Activated CD4-positive, alpha-beta T cell treated with anti-CD3 and anti-CD28 coated beads for 48 hours (primary cell): ENCODE measurements around the gene CADPS.

Source experiments
- DNase-seq: peaks from one replicate; pipeline ENCODE4 v3.0.0-alpha.2; 2020

The CADPS gene

DNA sequence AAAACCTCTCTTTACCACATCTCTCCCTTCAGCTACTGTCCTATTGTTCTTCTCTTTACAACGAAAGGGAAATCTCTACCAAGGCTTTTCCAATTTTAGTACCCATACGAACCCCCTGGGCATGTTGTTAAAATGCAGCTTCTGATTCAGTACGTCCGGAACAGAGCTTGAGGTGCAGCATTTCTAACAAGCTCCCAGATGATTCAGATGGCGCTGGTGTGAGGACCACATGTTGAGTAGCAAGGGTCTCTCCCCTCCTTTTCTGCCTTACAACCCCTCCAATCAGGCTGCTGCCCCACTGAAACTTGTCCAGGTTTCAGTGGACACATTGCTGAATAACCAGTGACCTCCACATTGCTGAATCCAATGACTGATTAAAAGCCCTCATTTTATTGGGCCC lies 324.8 kb downstream of the CADPS start:
- DNase-seq: no peak

DNA sequence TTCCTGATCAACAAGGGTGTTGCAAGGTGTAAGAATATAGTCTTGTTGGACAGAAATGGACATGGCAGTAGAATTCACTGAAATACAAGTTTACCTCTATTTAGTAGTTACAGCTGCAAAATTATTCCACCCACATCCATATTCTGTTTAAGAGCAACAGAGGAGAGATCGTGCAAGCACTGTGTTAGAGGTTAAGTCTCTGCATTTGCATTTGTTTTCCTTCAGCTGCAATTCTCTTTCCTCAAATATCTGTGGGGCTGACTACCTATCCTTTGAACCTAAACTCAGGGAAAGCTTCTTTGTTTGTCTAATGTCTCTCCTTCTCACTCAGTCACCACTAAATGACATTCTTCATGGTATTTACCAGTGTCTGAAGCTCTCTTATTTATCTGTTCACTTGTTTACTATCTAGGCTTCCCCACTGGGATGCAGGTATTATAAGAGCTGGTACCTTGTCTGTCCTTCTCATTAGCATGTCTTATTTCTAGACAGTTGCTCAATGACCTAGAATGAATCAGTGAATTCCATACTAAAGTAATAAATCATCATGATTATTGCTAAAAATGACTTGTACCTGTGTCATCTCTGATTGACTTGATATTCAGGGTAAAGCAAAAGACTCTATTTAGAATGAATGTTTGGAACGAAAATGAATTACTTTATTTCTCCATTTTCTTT lies 326.5 kb downstream of the CADPS start:
- no peak for DNase-seq

DNA sequence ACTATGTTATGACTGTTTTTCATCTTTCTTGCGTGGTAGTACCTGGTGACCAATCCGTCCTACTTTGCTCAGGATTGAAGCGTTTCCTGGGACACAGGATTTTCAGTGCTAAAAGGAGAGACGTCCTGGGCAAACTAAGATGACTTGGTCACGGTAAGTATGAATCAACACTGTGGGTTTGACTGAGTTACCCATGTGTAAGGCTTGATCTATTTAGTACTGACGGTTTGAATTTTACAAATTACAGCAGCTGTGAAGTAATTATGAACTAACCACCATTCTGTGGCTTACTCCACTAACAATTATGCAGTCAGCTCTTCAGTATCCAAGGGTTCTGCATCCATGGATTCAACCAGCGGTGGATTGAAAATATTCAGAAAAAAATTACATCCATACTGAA lies 328.9 kb downstream of the CADPS start:
- no peak for DNase-seq

DNA sequence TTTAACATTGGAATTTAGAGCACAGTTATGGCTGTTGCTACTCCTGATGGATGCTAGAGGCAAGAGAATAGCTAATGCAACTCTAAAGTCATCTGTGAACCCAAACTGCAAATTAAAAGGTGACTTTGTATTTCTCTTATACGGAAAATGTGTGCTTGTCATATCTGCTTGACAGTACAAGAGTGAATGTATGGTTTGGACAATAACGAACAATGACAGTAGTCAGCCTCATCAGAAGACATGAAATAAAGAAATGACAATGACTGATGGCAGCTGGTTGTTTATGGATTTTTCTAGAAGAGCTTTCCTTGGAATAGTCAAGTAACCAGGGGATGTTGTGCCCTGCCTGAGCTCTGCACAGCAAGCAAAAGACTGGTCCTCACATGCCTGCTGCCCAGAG lies 333.0 kb downstream of the CADPS start:
- DNase-seq: no peak

DNA sequence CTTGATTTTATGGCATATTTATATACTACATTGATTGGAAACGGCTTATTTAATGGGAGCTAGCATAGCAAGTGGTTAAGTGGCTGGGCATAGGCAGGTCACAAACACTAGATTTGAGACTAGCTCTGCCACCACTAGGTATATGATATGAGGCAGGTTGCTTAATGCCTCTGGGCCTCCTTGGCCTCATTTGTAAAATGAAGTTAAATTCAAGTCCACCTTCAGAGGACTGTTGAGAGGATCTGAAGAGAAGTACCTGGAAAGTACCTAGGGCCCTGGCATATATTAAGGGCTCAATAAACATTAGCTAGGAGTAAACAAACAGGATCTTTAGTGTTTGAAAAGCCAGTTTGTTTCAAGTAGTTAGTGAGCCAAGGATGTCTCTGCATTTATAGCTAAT lies 335.5 kb downstream of the CADPS start:
- DNase-seq: no peak

DNA sequence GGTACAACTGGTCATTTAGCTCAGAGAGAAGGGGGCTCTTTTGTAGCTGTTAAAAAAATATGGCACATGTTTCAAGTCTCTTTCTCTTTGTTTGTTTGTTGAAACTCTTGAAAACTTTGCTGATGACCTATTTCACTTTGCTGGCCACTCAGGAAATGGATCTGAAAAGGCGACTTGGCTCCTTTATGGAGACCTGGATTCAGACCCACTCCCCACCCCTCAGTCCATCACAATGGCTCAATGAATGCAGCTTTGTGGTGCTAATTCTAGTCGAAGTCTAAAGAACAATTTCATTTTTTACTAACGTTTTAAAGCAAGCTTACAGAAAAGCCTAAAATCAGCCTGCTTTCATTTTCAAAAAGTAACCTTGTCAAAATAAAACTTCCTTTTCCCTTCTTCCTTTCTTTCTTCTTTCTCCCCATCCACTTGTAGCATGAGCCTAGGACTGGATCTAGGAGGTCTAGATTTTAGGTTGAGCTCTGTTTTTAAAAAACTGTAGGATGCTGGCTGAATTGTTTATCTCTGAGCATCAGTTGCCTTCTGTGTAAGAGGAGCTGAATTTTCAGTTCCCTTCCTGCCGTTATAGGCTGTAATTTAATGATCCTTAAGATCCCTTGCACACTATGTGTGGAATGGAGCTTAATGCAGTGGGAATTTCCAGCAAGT lies 336.4 kb downstream of the CADPS start:
- no peak for DNase-seq

DNA sequence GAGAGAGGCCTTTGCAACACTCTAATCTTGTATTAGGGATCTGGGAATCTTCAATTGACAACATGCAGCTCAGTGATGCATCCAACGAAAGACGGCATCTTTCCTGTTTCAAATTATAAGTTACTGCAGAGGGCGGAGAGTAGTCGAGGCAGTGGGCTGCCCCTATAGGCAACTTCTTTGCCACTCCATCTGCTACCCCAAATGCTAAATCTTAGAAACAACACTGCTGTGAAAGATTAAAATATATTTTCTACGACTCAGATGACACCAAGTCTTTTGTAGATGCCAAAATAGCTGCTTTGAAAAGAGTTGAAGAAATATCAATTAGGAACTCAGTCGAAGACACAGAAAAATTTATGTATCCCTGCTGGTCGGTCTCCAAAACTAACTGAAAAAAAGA lies 340.9 kb downstream of the CADPS start:
- DNase-seq: no peak

DNA sequence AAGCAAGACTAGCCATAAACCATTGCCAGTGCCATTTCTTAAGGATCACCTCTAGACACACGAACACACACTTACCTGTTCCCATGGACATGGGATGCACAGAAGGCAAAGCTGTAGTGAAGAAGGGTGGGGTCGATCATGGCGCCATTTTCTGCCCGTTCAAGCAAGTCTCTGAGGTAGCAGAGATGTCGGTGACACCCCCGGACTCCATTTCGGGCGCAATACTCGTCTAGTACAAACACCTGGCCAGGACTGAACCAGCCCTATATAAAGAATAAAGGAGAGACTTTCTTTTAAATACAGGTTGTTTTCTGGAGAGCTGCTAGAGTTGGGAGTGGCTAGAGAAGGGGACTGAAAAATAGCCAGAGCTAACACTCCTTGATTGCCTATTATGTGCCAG lies 342.4 kb downstream of the CADPS start:
- DNase-seq: no peak

DNA sequence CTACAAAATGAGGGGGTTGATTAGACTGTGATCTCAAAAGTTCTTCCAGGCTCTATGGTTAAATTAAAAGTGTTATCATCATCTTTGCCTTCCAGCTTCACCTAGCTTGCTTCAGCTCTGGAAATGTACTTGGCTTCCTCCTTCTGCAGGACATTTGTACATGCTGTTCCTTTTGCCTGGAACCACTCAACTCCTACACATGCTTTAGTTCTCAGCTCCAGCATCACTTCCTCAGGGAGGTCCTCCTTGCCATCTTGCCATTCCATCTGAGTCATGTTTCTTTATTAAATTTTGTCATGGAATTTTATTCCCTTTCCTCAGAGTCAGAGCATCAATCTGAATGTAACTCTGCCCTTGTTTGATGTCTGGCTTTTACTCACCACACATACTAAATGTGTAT lies 343.2 kb downstream of the CADPS start:
- no peak for DNase-seq

DNA sequence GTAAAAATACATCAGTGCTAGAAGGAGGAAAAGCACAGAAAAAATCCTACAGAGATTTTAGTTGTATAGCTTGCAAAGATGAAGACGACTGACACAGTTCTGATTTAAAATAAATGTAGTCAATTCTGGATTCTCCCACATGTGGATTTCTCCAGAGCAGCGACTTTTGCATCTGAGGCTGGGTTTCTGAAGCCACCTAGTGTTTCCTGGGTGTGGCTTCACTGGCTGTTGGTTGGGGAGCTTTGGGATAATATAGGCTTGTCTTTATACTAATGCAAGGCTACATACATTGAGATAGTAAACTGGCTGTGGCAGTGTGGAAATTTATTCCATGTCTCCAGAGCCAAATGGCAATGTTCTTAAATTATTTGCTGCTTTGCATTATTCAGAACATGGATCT lies 343.7 kb downstream of the CADPS start:
- DNase-seq: no peak

DNA sequence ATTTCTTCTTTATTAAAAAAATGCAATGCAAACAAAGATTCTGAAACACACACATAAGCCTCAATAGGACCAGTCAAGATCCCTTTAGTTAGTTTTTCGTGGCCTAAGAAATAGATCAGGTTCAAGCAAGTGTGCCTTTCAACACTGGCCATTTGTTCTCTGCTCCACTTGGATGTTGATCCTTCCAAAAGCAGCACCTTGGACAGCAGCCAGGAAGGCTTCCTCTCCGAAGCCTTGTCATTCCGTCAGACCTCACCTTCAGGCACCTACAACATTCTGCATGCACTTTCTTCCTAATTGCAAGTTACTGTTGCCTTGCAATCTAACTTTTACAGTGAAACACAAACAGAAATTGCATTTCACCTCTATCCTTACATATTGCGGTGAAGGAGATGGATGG lies 346.0 kb downstream of the CADPS start:
- DNase-seq: peak; percentile 16

DNA sequence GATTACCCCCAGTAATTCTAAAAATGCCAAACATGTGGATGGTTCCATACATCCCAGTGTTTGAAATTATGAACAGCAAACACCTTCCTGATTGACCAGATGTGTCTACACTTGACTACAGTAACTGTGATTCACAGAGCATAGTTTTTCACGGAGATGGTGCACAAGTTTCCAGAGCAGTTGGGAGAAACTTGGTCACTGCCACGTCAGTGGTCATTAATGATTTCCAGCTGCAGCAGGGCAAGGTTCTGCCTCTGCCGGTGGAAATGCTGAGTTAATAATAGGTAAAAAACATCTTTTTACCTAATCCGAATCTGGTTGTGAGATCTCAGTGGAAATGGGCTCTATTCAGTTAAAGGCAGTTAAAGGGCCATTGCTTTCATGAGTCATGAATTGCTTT lies 347.7 kb downstream of the CADPS start:
- DNase-seq: no peak

DNA sequence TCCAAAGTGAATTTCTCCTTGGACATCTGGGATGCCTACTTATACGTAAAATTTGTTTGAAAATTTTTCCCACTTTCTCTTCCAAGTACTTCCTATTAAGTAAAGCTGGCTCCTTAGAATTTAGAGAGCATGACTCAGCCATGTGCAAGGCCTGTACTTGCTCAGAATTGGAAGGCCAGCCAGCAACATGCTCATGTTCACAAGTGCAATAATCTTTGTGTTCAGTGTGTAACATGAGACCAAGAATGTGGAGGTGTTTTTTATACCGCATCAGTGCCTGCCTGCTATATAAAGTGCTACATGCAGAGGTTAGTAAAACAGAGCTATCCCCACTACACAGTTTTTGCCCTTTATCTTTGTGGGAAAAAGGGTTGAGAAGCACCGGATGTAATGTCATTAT lies 349.9 kb downstream of the CADPS start:
- DNase-seq: no peak

DNA sequence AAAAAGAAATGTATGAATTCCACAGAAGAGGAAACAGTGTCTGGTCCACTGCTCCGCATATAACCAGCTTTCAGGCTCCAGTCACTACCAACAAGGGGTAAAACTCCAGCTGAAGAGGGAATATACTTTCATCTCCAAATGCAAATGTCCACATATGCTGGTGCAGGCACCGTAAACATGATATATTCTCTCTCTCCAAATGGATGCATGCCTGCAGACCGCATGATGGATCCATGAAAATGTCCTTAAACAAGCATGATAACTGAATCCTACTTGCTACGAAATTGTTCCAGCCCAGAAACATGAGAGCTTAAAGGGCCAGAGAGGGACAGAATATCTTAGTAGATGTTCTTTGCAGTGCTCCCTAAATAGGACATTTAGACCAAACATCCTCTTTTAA lies 351.5 kb downstream of the CADPS start:
- no peak for DNase-seq

DNA sequence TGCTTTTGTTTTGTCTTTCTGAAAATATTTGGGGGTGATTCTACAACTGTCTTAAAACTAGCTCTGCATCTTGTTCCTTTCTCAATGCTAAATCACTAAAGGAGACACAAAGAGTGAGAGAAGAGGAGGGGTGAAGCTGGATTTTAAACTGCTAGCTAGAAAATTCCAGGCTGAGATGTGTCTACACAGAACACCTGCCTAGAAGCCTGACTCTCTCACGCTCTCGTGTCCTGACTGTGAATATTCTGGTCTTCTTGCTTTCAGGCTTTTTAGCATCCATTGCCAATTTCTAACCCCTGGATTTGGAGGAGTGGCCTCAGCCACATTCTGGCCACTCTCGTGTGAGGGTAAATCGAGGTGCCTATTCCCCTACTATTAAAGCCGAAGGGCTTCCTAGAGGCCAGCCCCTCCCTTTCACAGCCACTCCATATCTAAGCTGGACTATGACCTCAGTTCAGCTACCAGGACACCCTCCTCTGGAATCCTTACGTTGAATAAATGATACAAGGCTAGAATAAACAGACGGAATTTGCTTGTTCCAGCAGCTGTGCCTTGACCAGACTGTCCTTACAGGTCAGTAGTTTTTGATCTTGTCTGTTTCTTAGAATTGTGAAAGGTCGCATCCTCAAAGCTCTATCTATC lies 353.6 kb downstream of the CADPS start:
- DNase-seq: no peak

DNA sequence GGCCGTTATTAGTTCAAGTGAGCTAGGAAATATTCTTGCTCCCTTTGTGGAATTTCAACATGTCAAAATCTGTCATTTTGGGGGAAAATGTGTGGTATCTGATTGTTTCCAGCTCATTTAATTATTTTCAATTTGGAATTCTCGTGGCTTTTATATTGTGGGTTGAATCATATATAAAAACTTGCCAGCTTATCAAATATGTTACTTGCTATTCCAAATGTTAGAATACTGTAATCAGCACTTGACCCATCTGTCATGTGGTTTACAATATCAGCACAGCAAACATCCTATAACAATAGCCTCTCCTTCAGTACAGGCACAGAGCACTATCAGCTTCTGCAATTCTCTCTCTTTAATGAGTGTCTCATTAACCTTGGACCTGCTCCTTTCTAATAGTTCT lies 371.7 kb downstream of the CADPS start:
- DNase-seq: no peak

DNA sequence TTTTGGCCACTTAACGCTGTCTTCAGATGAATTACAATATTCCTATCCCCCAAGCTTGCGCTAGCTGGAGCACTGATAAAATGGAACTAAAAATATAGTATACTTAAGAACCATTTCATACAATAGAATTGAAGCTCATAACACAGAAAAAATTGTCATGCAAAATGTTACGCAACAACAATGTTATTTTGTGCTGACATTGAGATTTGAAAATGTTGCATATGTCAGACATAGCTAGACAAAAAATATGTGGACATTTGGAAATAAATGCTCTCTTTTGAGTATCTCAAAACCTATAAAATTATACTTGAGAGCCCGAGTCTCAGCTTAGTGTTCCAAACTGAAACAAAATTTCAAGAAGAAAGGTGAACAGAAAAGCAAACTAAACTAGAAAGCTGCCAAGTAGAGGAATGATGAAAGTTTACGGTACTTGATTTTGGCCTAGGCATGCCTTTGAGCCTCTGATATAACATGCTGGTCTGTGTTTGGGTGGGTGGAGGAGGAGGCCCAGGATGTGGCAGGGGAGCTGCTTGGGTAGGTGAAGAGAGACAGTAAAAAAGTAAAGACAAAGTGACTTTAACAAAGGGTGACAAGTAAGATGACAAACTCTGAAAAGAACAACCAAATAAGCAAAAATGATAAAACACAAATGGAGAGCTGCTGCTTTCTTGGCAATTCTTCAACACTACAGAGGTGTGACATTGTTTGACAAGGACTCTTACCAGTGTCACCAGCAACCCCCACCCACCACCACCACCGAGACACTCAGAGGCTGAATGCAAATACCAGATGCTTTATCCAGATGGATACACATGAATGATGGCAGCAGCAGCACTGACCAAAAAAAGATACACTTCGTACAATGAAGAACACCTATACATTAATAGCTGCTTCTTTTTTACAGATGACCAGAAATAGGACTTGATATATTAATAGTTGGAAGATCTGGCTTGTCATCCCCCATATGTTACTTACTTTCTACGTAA lies 372.6 kb downstream of the CADPS start:
- DNase-seq: no peak

DNA sequence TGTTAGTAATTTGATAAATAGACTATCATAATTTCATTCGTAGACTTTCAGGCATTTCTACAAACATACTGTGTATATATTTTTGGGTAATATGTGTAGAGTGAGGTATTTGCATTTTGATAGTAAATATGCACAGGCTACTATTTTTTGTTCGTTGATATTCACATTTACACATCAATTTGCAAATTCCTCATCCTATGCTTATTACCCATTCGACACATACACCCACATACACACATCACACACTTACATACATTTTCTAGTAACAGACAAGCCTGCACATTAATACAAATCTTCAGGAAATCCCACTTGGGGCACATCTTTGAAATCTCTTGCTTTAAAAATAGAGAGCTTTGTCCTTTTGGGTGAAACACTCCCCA lies 373.9 kb downstream of the CADPS start:
- no peak for DNase-seq

DNA sequence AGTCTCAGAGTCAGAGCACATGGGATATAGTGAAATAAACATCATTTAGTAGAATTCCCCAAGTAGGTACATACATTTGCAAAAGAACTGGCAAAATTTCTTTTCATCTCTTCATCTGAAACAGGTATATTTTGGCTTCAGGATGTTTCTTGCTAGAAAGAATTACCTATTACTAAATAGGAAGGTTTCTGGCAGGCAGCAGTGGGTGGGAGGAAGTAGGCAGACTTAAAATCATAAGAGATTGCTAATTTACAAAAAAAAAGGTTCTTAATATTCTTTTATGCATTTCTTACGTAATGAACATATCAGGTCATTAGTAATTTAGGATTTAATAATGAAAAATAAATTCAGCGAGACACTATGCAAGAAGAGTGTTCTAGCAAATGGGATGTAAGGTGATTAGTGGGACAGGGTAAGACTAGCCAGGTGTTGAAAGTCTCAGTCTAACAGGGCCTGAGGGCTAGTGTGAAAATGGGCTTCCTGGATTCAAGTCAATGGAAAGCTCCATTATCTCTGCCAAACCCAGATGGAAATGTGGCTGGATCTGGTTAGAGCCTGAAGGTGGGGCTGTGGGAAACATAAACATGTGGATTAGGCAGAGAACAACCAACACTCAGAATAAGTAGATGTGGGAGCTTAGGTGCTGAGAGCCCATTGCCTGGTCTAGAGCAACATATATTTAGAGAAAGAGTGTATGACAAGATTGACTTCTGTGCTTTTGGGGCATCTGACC lies 374.5 kb downstream of the CADPS start:
- no peak for DNase-seq

DNA sequence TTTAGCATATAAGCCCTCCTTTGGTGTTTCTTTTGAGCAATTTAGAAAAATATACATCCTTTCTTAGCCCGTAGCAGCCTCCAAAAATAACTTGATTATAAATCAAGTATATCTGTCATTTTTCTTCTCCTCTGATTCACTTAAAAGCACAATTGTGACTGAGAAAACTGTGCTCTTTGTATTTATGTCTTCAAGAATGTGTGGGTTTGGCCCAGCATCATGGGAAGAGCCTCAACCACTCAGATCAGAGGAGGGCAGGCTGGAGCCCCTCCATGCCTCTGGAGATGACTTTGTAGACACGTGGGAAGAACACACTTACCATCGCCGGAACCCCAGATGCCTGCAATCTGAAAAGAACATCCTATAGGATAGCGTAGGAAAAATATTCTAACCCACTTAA lies 378.1 kb downstream of the CADPS start:
- no peak for DNase-seq

DNA sequence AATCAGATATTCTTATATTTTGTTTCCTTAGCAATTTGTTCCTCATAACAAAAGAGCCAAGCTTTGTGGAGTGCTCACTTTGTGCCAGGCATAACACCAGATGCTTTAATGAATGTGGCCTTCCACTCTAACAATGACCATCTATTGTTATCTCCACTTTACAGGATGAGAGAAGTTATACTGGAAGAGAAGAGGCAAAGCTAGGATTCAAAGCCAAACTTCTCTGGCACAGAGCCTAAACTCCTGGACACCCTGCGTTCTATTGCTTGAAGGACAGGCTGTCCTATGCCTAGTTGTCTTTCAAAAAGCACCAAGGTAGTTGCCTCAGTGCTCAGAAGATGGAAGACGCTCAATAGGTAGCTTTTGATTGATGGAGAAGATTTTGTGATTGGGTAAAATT lies 378.7 kb downstream of the CADPS start:
- no peak for DNase-seq

DNA sequence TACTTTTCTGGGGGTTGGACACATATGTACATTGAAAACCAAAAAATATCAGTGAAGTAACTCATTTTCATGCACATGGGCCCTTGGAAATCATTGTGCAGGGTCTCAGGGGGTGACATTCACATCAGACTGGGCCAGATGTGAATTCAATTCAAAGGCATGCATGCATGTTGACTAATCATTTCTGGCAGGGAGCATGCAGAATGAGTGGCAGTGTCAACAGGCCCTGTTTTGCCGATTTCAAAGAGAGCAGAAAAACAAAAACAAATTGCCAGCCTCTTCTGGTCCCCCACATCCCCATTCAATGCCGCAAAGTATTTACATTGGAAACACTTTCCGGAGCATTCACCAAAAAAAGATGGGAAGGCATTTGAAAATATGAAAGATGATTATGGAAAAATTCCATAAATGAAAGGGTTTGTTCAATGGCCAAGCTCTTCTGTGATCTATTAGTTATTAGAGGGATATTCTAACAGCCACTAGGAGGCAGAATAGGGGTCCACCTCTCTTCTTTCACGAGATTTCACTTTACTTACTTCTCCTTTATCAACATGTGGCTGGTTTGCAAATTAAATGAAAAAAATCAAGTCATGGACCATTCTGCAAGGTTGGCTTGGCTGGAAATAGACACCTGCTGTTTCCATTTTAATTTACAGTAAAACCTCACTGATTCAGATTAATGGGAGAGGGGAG lies 382.0 kb downstream of the CADPS start:
- no peak for DNase-seq
